Mucosa of gallbladder (tissue), 1 donor: ENCODE measurements around the gene CNTNAP3B. TPM values are rescaled to one million over a fixed set of nuclear protein-coding genes. Genes with fewer than 3 reads are reported as not detected.
"Not testable (repeated sequence)": the region's sequence is repeated elsewhere in the genome, so short reads cannot be mapped to it uniquely, and the experiment has no call there.

Experiments
- DNase-seq: peaks from one replicate; pipeline ENCODE4 v3.0.0-alpha.2; 2020; ENCODE audit warnings: low spot score
- total RNA-seq: library from RNA; stranded (reverse); gene quantifications from one replicate; pipeline ENCODE4 v1.2.1, GENCODE V29; 2021
- donor health status: DM: no; HTN: no; CAD: no.

The CNTNAP3B gene
- total RNA-seq, 1 donor from 2014 or later: 2.6 TPM

DNA sequence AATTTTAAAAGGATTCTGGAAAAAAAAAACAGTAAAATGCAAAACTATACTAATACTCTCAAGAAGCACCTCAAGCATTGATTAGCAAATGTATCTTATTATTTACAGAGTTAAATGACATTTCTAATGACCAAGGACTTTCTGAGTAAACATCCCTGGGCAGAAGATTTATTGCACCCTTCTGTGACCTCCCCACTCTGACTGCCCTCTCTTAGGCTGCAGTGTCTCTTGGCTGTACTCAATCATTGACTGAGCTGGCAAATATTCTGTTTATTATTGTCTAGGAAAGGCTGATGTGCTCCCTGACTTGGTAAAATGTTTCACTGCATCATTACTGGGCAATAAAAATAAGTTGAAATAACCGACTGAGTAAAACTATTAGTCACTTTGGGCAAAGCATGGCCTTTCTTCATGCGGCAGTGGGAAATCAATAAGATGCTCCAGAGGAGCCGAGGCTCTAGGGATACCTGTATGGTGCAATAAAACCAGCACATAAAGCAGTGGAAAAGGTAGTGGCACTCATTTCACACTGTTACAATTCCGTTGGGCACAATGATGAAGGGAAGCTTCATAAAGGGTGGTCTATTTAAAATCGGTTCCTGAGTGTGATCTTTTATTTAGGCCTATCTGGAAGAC, 151.1 kb downstream of the CNTNAP3B start:
- DNase-seq: not testable (repeated sequence)

DNA sequence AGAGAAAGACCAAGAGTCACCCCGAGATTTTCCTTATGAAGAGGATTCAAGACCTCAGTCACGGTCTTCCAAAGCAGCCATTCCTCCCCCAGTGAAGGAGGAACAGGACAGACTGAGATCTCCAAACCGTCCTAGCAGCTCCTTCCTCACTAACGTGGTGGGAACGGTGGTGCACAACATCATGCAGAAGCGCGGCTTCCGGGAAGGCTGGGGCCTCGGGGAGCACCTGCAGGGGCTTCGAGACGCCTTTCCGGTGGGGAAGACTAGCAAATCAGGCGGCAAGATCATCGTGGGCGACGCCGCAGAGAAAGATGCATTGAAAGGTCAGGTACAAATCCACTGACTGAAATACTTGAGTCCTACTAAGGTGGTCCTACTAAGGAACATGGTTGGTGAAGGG, 154.3 kb downstream of the CNTNAP3B start:
- DNase-seq: not testable (repeated sequence)

DNA sequence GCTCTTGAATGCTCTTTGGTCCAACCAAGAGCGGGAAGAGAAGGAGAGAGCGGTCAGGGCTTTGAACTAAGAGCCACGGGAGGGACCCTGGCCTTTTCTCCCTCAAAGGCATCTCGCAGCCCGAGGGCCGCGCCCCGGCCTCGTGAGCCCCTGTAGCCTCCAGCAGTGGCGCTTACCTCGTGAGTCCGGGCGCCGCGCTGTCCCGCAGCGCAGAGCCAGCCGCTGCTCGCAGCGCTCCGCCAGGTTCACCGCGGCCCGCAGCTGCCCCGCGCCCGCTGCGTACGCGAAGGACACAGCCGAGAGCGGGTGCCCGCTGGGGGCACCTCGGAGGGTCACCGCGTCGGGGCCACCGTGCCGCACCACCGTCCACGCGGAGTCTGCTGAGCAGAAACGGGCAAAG, 176.2 kb downstream of the CNTNAP3B start:
- not testable (repeated sequence) for DNase-seq

DNA sequence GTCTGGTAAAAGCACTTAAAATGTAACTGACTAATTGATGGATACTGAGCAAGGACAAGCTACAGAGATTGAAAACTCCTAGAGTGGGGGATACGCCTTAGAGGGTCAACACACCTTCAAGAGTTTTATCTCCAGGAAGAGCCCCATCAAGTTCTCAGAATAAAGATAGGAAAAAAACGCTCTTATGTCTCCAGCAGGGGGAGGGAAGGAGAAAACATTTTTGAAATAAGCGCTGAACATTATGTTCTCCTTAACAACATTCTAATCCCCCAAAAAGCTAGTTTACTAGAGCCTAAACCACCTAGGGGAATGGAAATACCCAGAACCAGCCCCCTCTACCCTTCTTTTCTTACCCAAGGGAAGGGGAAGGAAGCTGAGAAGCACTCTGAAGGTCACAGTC, 187.5 kb downstream of the CNTNAP3B start:
- not testable (repeated sequence) for DNase-seq

DNA sequence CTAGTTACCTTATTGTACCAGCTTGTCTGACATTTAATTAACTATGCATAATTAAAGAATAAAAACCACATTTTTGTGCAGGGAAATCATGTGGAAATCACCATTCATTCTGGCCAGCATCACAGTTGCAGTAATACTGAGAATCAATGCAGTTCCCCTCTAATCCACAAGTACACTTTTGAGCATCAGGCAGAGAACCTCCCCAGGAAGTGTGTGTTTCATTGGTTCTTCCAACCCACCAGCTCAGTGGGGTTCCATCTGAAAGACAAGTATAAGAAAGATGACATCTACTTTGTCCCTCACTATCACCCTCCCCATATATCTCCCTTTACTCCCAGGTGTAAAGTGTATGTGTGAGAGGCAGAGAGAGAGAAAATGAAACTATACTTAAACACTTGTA, 191.1 kb downstream of the CNTNAP3B start:
- DNase-seq: not testable (repeated sequence)

DNA sequence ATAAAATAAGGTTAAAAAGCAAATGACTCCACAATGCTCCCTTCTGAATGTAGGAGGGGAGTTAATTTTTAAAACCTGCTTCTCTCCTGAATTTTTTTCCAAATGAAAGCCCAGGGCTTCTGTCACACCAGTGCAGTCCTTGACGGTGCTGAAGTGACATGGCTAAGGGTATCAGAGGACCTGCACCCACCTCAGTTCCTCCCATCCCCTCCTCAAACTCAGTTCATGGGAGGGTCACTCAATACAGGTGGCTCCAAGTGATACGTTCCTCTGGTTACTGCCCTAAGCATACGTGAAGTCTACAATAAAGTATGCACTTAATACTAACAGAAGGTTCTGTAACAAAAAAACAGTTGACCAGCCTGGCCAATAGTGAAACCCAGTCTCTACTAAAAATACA, 193.5 kb downstream of the CNTNAP3B start:
- not testable (repeated sequence) for DNase-seq

DNA sequence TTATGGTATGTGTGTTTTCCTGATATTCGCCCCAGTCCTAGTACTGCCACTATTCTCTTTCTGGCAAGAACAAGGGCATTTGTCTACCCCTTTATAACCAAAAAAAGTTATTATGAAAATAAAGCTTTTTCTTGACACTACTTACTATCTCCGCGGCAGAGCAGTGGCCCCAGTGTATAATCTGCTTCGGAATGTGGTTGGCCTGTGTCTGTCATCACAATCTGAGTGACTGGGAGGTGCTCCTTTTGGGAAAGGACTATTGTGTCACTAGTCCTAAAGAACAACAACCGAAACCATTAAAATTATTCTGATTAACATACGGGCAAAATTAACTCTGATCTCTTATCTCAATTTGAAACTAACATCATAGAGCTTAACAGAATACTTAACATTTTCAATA, 200.1 kb downstream of the CNTNAP3B start:
- DNase-seq: not testable (repeated sequence)

DNA sequence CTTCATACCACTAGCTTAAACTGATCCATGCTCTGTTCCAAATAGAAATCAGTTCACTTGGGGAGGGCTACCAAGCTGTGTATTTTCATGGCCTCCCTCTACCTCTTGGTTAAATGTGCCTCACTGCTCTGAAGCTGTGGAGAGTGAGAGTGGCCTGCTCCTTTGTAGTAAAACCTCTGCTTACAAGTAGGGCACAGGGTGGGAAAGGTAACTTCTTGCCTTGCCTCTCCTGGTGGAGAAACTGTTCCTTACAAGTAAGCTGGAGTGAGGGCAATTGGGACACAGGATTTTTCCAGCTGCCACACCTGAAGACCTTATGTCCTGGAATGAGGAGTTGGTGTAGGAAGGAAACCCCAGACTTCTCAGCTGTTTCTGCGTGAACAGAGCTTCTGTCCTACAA, 211.9 kb downstream of the CNTNAP3B start:
- not testable (repeated sequence) for DNase-seq

DNA sequence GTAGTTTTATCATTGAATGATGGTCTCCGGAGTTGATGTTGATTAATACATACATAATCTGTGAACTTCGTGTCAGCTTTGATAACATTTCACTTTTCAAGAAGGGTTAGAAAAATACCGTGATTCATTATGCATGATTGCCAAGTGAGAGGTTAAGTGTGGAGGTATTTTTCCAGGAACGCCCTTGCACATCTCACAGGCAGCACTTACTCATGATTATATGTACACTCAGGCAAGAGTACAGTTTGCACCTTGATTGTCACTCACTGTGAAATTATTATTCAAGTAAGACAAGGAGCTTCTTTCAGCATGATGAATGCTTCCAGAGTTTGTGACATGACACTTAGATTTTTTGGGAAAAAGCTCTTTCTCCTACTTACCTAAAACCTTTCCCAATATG, 223.7 kb downstream of the CNTNAP3B start:
- DNase-seq: not testable (repeated sequence)

DNA sequence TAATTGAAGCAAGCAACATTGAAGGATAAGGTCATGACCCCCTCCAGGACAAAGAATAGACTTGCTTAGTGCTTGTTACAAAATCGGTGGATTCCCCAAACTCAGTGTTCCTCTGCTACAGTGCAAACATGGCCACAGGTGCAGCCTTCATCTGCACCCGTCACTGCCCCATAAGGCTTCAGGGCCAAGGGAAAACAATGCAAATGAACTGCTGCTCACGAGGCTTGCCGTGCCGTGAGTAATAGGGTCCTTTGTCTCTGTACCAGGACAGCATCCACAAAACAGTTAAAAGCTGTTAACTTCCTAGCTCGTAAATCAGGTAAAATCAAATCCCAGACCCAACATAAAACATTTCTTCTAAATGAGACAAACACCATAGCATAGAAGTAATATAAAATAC, 226.5 kb downstream of the CNTNAP3B start:
- not testable (repeated sequence) for DNase-seq

DNA sequence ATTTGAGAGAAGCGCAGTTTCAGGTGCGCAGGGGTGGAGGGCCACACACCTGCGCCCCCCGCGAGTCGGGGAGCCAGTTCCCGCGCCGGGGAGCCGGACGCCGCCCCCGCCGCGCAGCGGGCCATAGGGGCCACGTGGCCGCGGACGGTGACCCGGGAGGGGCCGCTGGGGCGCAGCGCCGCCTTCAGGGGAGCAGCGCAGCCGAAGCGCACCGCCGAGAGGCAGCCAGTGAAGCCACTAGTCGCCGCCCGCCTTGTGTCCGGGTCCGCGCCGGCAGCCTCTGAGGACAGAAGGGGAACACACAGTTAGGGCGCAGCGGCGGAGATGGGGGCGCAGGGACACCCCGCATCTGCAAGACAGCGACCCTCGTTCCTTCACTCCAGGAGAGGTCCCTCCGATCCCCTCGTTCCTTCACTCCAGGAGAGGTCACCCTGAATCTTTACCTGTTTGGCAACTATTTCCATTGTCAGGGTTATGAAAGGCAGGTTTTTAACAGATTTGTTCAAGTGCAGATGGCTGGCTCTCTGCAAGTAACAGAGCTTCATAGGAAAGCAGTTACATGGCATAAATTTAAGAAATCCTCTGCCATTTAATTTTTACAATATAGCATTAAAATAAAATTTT, 230.4 kb downstream of the CNTNAP3B start:
- not testable (repeated sequence) for DNase-seq

DNA sequence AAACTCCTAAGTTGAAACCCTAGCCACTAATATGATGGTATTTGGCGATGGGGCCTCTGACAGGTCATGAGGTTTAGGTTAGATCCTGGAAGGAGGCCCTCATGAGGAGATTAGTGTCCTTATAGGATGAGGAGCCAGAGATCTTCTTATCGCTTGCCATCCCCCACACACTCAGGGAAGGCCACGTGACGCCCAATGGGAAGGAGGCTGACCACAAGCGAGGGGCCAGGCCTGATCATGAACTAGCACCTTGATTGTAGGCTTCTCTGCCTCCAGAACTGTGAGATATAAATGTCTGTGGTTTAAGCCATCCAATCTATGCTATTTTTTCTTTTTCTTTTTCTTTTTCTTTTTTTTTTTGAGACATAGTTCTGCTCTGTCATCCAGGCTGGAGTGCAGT, 254.7 kb downstream of the CNTNAP3B start:
- not testable (repeated sequence) for DNase-seq

DNA sequence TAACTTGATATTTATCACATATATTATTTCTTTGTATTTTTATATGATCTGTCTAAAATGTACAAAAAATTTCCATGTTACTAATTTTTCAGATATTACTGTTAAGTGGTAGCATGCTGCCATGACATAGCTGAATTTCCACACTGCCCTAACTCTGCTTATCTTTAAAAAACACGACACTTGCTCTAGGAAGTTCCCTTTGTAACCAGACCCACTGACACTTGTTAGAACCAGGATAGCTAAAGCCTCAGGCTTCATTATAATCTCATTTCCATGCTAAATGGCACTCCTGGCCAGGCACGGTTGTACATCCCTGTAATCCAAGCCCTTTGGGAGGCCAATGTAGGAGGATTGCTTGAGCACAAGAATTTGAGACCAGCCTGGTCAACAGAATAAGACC, 273.8 kb downstream of the CNTNAP3B start:
- DNase-seq: not testable (repeated sequence)

DNA sequence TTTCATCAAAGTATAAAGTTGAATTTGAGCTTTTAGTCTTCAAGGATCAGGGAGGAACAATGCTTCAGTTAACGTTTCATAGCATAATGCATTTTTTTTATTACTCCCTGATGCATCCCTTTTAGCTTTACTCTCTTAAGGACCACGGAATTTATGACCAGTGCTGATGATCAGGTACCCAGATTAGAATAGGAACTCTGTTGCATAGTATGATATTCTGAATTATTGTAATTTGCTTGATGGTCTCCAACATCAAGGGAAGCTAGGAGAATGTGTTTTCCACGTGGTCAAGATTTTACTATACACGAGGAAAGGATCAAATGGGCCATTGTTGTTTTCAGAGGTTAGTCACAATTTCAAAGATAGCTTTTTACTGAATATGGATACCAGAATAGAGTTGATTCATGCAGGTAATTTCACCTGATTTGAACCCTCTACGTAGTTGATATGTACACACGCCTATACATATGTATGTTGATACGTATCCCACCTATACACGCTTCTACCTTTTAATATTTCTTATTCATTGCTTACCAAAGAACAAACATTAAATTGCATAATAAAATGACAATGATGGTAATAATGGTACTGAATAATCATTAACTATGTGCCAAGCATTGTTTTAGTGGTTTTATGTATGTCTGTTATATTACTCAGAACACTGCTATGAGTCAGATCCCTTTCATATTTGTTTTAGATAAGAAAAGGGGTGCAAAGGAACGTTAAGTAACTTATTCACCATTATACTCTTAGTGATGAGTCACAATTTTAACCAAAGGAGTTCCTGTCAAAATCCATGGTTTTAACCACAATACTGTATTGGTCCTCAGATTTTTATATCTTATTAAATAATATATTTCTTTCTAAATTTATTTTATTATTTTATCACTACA, 277.1 kb downstream of the CNTNAP3B start:
- DNase-seq: not testable (repeated sequence)

DNA sequence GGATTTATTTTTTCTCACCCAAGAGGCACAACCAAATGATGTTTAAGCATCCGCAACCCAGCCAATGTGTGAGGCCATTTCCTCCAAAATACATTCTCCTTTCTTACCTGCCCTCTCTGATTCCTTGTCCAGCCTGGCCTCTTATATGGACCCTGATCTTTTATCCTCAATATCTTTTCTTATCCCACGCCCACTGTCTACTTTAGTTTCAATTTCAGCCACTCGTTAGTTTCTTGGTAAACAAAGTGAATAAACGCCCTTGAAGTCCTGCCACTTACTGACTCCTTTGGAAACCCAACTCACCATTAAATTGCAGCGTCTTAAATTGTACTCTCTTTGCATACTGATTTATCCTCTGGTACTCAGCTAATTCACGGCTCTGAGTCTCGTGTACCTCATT, 281.4 kb downstream of the CNTNAP3B start:
- not testable (repeated sequence) for DNase-seq

Other genes with a start within 250 kb of the CNTNAP3B start
- not detected for gene SPATA31A6, start 54.2 kb upstream of the CNTNAP3B start, total RNA-seq